Neutrophil (primary cell): Measurements from ENCODE around the gene TUB.

Experiments used
- H3K27ac ChIP-seq: fragments of 200-600 bp; sonication (generic); 2 replicates; pipeline ENCODE4 v1.5.1; 2016; ENCODE audit warnings: mild to moderate bottlenecking, moderate library complexity
- H3K27me3 ChIP-seq: fragments of 200-600 bp; sonication (generic); 2 replicates; pipeline ENCODE4 v1.6.0; 2016; ENCODE audit warnings: mild to moderate bottlenecking
- H3K36me3 ChIP-seq: fragments of 200-600 bp; sonication (generic); 2 replicates; pipeline ENCODE4 v1.5.1; 2017
- H3K4me1 ChIP-seq, 2 experiments: fragments of 200-600 bp in 1 of 2; sonication (generic) in 1 of 2; 1 replicate in 1 of 2; 2 replicates in 1 of 2; pipeline versions ENCODE4 v1.5.1 to v1.6.1; 2013 to 2016; ENCODE audit warnings: low read depth in 1 of 2, low read length in 1 of 2, mild to moderate bottlenecking in 1 of 2, moderate library complexity in 1 of 2; ENCODE audit not compliant: control insufficient read depth in 1 of 2, insufficient read depth in 1 of 2
- H3K4me3 ChIP-seq, 2 experiments: fragments of 200-600 bp in 1 of 2; sonication (generic) in 1 of 2; 1 replicate in 1 of 2; 2 replicates in 1 of 2; pipeline ENCODE4 v1.5.1; 2013 to 2016; ENCODE audit warnings: low read depth in 1 of 2, low read length in 1 of 2, mild to moderate bottlenecking in 1 of 2, moderate library complexity in 1 of 2
- H3K9me3 ChIP-seq: fragments of 200-600 bp; sonication (generic); 2 replicates; pipeline ENCODE4 v1.5.1; 2016
- CTCF ChIP-seq: fragments of 200-600 bp; sonication (generic); IDR thresholded peaks from 2 replicates; pipeline ENCODE4 v1.5.1; 2016; ENCODE audit warnings: antibody characterized with exemption

Gene TUB

GRCh38 chr11:8126649-8127289 is 45.8 kb downstream of the TUB start:
- no peak overlapping the region for H3K4me3 ChIP-seq
- H3K27ac ChIP-seq, result no peak overlapping the region
- TF ChIP-seq CTCF, result no peak
- no peaks in the 10 kb centered on the region for H3K36me3 ChIP-seq
- H3K9me3 ChIP-seq, result no peaks in the 10 kb centered on the region
- no peaks in the 10 kb centered on the region for H3K4me1 ChIP-seq
- no peaks in the 10 kb centered on the region for H3K27me3 ChIP-seq

GRCh38 chr11:8127447-8127846 is 46.4 kb downstream of the TUB start:
- Histone ChIP-seq H3K4me1 (no peaks in the 10 kb centered on the region), H3K27ac (no peak overlapping the region), H3K4me3 (no peak overlapping the region), H3K36me3 (no peaks in the 10 kb centered on the region), H3K9me3 (no peaks in the 10 kb centered on the region), H3K27me3 (no peaks in the 10 kb centered on the region)
- TF ChIP-seq CTCF, result no peak

GRCh38 chr11:8138526-8138925 is 57.5 kb downstream of the TUB start:
- Histone ChIP-seq H3K36me3 (no peaks in the 10 kb centered on the region), H3K27me3 (no peaks in the 10 kb centered on the region), H3K4me1 (no peaks in the 10 kb centered on the region), H3K9me3 (no peaks in the 10 kb centered on the region), H3K27ac (no peak overlapping the region), H3K4me3 (no peak overlapping the region)
- TF ChIP-seq CTCF, result no peak

- no peak overlapping the region for H3K27ac ChIP-seq
- no peak overlapping the region for H3K4me3 ChIP-seq
- no peaks in the 10 kb centered on the region for H3K9me3 ChIP-seq
- H3K4me1 ChIP-seq, result no peaks in the 10 kb centered on the region
- no peak for TF ChIP-seq CTCF
- H3K36me3 ChIP-seq, result no peaks in the 10 kb centered on the region
- H3K27me3 ChIP-seq, result no peaks in the 10 kb centered on the region
Measured at GRCh38 chr11:8149726-8150125, 68.7 kb downstream of the TUB start.
